ENCODE data around the gene FOXC1. TPM values are rescaled to one million over a fixed set of nuclear protein-coding genes. Genes with fewer than 3 reads are reported as not detected.

Gene FOXC1
- polyA plus RNA-seq, 4 donors = 52.6 to 96.5 (median 86.0) TPM

DNA sequence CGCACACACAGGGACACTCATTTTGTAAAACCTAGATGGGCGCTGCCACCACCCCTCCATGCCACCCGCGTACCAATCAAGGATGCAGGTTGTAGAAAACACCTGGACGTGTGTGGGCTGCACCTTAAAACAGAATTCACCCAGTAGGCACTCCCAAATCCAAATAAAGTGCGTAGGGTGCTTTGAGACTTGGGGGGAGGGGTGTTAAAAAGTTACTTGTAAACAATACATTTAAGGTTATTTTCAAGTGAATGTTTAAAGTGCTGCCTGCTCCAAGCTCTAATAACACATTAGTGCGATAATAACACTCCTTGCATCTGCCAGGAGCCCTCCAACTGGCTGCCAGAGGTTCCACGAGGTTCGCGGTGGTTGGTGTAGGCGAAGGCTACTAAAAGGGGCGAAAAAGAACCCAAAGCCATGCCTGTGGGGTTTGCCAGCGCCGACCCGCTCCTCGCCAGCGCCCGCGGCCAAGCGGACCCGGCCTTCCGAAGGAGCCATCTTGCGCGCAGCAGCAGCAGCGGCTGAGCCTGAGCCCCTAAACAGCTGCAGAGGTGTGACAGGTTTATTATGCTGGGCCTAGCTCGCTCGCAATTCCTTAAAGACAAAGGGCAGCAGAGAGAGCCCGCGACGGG is 11.5 kb downstream of the FOXC1 start:
- DNase-seq (ENCODE audit: low read depth in 4 of 4, low spot score in 3 of 4) = no peak

DNA sequence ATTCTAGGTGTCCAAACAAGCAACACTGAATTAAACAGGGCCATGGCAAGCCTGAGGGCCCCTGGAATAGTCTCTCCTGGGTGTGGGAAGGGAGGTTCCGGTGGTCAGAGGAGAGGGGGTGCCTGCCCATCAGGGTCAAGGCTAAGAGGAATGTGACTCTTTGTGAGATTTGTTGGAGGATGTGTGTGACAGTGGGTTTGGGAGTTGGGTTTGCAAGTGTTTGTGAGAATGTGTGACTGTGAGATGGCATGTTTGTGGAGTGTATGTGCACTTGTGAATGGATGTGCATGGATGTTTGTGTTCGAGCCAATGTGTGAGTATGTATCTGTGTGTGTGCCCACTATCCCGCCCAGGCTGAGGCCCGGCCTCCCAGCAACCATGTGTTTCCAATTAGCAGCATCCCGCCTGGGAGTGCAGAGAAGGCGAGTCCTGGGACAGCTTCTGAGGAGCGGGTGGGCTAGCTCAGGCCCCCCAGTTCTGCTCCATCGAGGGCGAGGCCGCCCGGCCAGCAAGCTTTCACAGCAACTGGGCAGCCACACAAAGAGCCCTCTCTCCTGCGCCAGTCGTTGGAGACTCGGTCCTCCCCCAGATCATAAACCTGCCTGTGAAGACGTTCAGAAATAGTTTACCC is 12.6 kb downstream of the FOXC1 start:
- no peak for DNase-seq (ENCODE audit: low read depth in 4 of 4, low spot score in 3 of 4)

DNA sequence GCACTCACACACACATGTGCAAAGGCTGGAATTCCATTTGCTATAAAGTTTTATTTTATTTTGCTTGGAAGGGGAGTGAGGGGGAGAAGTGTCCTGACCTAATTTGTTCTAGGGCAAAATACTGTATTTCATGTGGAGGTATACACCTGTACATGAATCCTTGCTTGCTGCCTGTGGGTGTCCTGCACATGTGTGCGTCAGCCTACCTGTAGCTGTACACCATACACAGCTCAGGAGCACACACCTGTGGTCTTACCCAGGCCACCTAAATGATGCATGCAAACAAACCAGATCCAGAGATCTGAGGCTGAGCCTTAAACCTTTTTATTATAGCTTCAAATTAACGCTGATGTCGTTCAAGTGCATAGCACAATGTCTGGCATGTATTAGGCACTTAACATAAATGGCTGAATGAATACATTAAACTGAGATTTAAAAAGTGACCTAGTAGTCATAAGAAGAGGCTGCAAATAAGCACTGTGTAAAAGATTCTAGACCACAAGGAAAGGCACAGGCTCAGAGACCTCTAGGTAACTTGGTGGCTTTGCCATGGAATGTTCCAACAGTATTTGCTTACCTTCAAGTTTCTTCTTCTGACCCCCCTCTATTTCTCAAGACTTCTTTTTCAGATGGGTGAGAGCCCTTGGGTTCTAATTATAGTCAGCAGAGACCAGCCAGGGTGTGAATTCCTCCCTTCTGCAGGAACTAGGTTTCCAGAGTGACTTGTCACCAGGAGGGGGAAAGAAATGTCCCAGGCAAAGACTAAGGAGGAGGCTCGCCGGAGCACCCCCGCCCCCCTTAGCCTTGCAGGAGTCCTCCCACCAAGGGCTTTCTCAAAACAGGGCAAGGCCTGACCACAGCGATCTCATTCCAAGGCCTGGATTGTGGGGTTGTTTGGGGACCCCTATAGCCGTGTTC is 13.4 kb downstream of the FOXC1 start:
- DNase-seq (ENCODE audit: low read depth in 4 of 4, low spot score in 3 of 4) = no peak

GRCh38 chr6:1623769-1624057 is 14.0 kb downstream of the FOXC1 start:
- no peak for DNase-seq (ENCODE audit: low read depth in 4 of 4, low spot score in 3 of 4)

- DNase-seq (ENCODE audit: low read depth in 4 of 4, low spot score in 3 of 4) = no peak
Measured at GRCh38 chr6:1624058-1624850, 14.5 kb downstream of the FOXC1 start.

DNA sequence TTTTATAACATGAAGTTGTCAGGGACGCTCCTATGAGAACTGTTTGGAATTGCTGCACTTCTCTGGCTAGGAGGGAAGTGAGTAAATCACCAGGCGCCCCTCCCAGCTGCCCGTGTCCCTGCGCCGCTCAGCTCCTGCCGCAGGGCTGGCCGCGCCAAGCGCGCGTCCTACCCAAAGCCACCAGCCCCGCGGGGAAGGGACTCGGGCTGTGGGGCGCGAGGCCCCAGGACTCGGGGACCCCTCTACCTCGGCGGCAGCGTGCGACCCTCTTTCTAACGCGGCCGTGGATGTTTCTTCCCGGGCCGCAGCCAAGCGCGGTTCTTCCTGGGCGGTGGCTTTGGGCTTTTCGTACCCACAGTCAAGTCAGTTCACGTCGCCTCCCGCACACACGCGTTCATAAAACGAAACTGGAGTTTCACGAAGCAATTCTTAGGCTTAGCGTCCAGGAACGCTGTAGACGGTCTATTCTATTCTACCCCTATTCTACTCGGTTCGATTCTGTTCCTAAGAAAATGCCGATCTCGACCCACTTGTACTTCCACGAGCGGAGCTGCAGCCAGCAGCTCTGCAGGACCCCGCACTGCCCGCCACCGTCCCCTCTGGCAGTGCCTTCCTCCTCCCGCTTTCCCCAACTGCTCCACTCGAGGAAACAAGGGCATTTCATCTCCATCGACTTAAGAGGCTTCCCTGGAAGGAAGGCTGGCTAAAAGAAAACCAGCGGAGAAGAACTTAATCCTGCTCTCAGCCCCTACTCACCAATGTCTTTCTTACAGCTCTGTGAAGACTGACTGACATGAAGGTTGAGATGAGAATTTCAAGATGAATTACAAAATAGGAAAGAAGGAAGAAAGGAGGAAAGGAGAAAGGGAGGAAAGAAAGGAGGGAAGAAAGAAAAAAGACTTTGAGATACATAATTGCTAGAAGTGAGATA is 15.4 kb downstream of the FOXC1 start:
- no peak for DNase-seq (ENCODE audit: low read depth in 4 of 4, low spot score in 3 of 4)

- no peak for DNase-seq (ENCODE audit: low read depth in 4 of 4, low spot score in 3 of 4)
Measured at GRCh38 chr6:1625794-1626435, 16.2 kb downstream of the FOXC1 start.

GRCh38 chr6:1626481-1626880 is 16.8 kb downstream of the FOXC1 start:
- no peak for DNase-seq (ENCODE audit: low read depth in 4 of 4, low spot score in 3 of 4)

DNA sequence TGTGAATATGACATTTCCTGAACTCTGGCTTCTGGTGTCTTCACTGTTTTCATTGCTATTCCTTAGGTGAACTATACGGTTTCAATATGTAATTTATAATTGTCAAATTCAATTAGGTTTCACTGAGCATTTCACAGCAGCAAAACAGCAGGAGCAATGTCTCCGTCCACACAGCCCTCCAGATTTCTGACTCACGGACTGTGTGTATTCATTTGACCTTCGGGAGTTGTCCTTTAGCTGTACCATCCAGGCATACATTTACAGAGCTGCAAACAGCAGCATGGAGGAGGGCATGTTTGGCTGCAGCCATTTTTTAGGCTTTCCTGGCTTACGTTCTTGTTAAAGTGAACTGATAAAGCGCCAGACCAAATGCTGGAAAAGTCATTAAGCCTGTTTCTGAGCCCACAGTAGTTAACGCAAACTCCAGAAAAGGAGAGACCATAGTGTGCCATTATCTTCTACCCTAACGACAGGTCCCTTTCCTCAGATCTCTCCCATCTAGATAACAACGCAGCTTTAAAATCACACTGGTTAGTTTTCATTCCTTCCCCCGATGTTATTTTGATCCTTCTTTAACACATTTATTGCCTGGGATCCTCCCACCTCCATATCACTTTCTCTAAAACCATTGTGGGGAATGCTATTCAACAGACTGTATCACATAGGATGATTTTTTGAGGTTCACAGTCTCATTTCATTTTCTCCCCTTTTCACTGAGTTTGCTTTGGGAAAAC is 18.3 kb downstream of the FOXC1 start:
- no peak for DNase-seq (ENCODE audit: low read depth in 4 of 4, low spot score in 3 of 4)

DNA sequence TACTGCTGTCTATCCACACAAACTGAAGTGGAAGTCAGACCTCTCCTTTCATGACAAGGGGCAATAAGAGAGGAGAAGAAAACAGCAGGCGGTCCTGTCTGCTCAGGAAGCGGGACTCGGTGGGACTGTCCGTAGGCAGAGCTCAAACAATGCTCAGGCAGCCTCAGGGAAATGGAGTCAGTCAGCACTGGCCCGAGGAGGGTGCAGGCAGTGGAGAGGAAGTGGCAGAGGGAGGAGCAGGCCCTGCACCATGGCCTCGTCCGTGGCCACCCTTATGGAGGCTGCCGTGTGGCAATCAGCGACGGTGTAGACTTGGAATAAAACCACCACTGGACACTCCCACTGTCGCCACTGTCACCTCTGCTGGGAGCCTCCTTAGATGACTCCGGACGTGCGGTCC is 19.6 kb downstream of the FOXC1 start:
- no peak for DNase-seq (ENCODE audit: low read depth in 4 of 4, low spot score in 3 of 4)

- no peak for DNase-seq (ENCODE audit: low read depth in 4 of 4, low spot score in 3 of 4)
Measured at GRCh38 chr6:1630212-1630770, 20.6 kb downstream of the FOXC1 start.

DNA sequence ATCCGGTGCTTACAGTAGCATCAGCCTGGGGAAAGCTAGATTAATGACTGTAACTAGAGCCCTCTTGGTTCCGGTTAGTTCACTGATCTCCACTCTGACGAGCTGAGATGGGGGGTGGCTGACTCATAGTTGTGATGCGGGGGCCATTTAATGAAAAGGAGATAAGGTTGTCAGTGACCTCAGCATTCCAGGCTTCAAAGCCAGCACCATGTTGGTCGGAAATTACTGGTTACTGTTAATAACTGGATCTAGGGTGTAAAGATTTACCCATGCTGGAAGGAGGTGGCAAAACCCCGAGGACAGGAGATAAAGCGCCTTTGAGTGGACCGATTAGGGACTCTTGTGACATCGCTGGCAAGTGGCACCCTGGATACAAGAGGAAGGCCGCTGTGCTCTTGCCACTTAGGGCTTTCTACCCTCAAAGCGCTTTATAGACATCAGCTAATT is 21.1 kb downstream of the FOXC1 start:
- no peak for DNase-seq (ENCODE audit: low read depth in 4 of 4, low spot score in 3 of 4)

- DNase-seq (ENCODE audit: low read depth in 4 of 4, low spot score in 3 of 4) = no peak
Measured at GRCh38 chr6:1631251-1631650, 21.5 kb downstream of the FOXC1 start.

- DNase-seq (ENCODE audit: low read depth in 4 of 4, low spot score in 3 of 4) = no peak
Measured at GRCh38 chr6:1633366-1634021, 23.8 kb downstream of the FOXC1 start.

GRCh38 chr6:1634081-1634480 is 24.4 kb downstream of the FOXC1 start:
- no peak for DNase-seq (ENCODE audit: low read depth in 4 of 4, low spot score in 3 of 4)

DNA sequence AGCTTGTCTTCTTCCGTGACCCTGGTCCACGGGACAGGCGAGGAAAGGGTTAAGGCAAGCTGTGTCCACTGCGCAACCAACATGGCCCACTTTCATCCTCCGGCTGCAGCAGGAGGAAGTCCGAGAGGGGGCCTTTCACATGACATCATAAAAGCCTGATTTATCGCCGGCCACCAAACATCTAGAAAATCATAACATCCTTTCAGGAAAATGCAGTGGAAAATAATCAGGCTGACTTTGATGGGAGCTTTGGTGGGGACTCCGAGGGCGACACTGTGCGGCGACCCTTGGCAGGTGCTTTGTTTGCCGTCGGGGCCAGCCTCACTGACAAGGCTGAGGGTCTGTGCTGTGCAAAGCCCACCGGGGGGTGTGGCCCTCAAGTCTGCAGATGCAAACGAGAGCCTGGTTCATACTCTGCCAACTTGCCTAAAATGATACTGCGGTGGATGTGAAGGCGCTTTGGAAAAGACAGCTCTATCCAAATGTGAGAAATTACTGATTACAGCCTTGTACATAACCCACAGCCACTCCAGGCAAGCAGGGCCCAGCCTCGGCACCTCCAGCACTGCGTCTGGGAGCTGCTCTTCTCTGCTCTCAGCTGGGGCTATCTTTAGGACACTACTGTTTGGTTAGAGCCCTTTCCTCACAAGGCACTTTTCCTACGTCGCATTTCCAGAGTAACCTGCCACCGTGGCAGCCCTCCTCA is 25.7 kb downstream of the FOXC1 start:
- DNase-seq (ENCODE audit: low read depth in 4 of 4, low spot score in 3 of 4) = no peak

DNA sequence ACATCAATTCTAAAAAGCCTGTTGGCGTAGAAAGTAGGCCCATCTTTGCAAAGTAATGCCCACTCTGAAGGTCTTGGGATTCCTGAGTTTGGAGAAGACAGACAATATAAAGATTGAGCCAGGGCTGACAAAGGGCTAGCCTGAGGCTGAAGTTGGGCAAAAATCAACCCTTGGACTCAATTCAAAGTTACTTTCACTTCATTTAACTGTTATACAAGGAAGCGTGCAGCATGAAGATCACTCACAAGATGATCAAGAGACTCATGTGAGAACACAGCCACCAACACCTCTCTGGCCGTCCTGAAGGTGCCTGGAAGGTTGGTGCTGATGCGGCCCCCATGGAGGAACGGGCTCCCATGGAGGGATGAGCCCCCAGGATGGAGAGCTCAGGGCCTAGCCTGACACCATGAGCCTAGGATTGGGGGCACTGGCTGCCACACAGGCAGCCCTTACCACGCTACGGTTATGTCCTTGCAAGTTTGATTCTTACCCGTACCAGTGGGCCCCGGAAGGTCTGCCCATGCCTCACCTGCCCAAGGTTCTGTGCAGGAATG is 26.6 kb downstream of the FOXC1 start:
- no peak for DNase-seq (ENCODE audit: low read depth in 4 of 4, low spot score in 3 of 4)
